SU-DHL-6 (cell line): ENCODE results near the gene PROK1.

ENCODE experiments used
- EZH2phosphoT487 ChIP-seq: fragments of 200-600 bp; sonication (generic), shearing (Covaris generic); conservative IDR thresholded peaks from 2 replicates; pipeline ENCODE4 v1.6.1; 2018; ENCODE audit warnings: mild to moderate bottlenecking, antibody characterized with exemption, low read length, moderate library complexity, mixed read lengths
- TF ChIP-seq, protein P1 (sequence below): fragments of 200-600 bp; sonication (generic); IDR thresholded peaks from one replicate; pipeline ENCODE4 v1.5.1; 2017; ENCODE audit warnings: antibody characterized with exemption, mild to moderate bottlenecking, low read length, moderate library complexity; ENCODE audit not compliant: insufficient read depth, poor library complexity, severe bottlenecking

DNA sequence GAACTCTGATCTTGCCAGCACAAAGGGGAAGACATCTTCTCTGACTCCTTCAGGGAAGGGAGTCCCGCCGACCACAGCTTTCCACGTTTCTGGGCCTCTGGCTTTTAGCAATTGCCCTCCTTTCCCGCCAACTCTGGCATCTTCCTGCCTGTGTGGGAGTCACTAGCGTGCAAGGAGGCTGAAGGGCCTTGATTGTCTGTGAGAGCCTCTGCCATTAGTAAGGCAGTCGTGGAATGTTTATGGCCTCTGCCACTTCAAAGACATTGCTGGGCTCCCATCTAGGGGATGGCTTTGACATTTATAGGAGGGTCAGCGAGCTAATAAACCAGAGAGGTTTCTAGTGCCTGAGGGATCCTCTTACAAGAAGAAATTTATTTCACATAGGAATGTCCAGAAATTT lies 14.3 kb upstream of the PROK1 start:
- TF ChIP-seq, protein P1, sequence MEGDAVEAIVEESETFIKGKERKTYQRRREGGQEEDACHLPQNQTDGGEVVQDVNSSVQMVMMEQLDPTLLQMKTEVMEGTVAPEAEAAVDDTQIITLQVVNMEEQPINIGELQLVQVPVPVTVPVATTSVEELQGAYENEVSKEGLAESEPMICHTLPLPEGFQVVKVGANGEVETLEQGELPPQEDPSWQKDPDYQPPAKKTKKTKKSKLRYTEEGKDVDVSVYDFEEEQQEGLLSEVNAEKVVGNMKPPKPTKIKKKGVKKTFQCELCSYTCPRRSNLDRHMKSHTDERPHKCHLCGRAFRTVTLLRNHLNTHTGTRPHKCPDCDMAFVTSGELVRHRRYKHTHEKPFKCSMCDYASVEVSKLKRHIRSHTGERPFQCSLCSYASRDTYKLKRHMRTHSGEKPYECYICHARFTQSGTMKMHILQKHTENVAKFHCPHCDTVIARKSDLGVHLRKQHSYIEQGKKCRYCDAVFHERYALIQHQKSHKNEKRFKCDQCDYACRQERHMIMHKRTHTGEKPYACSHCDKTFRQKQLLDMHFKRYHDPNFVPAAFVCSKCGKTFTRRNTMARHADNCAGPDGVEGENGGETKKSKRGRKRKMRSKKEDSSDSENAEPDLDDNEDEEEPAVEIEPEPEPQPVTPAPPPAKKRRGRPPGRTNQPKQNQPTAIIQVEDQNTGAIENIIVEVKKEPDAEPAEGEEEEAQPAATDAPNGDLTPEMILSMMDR: no peak
- no peak for TF ChIP-seq EZH2phosphoT487
